ENCODE measurements around the gene CEACAM3.

CEACAM3 gene

GRCh38 chr19:41774515-41774980 is 21.8 kb upstream of the CEACAM3 start:
- TF ChIP-seq POLR2A (IDR thresholded peaks at IDR 0.05; ENCODE audit: extremely low read depth, insufficient read length) (no peak), MYC (IDR thresholded peaks at IDR 0.05; ENCODE audit: low read depth, low read length) (no peak), MAX (IDR thresholded peaks at IDR 0.05; ENCODE audit: low read depth, low read length) (no peak), CTCF (IDR thresholded peaks at IDR 0.05; ENCODE audit: low read depth, low read length) (no peak)
- H3K4me3 ChIP-seq (ENCODE audit: low read depth, low read length): no peak overlapping the region
- no peak for DNase-seq (ENCODE audit: low read depth)

GRCh38 chr19:41776700-41777099 is 19.7 kb upstream of the CEACAM3 start:
- TF ChIP-seq MAX (IDR thresholded peaks at IDR 0.05; ENCODE audit: low read depth, low read length) (no peak), POLR2A (IDR thresholded peaks at IDR 0.05; ENCODE audit: extremely low read depth, insufficient read length) (no peak), CTCF (IDR thresholded peaks at IDR 0.05; ENCODE audit: low read depth, low read length) (no peak), MYC (IDR thresholded peaks at IDR 0.05; ENCODE audit: low read depth, low read length) (no peak)
- no peak for DNase-seq (ENCODE audit: low read depth)
- no peak overlapping the region for H3K4me3 ChIP-seq (ENCODE audit: low read depth, low read length)

- TF ChIP-seq MYC (IDR thresholded peaks at IDR 0.05; ENCODE audit: low read depth, low read length) (no peak), MAX (IDR thresholded peaks at IDR 0.05; ENCODE audit: low read depth, low read length) (no peak)
- peak; percentile 50 for DNase-seq (ENCODE audit: low read depth)
Measured at GRCh38 chr19:41783612-41784011, 12.8 kb upstream of the CEACAM3 start.

GRCh38 chr19:41784312-41784711 is 12.1 kb upstream of the CEACAM3 start:
- no peak overlapping the region for H3K4me3 ChIP-seq (ENCODE audit: low read depth, low read length)
- TF ChIP-seq MYC (IDR thresholded peaks at IDR 0.05; ENCODE audit: low read depth, low read length) (no peak), CTCF (IDR thresholded peaks at IDR 0.05; ENCODE audit: low read depth, low read length) (no peak), MAX (IDR thresholded peaks at IDR 0.05; ENCODE audit: low read depth, low read length) (no peak), POLR2A (IDR thresholded peaks at IDR 0.05; ENCODE audit: extremely low read depth, insufficient read length) (no peak)
- no peak for DNase-seq (ENCODE audit: low read depth)

More at GRCh38 chr19:41783612-41784011, 12.8 kb upstream of the CEACAM3 start:
- H3K4me3 ChIP-seq (ENCODE audit: low read depth, low read length): no peak overlapping the region

GRCh38 chr19:41784743-41785142 is 11.6 kb upstream of the CEACAM3 start:
- TF ChIP-seq CTCF (IDR thresholded peaks at IDR 0.05; ENCODE audit: low read depth, low read length) (no peak), POLR2A (IDR thresholded peaks at IDR 0.05; ENCODE audit: extremely low read depth, insufficient read length) (no peak), MYC (IDR thresholded peaks at IDR 0.05; ENCODE audit: low read depth, low read length) (no peak), MAX (IDR thresholded peaks at IDR 0.05; ENCODE audit: low read depth, low read length) (no peak)
- DNase-seq (ENCODE audit: low read depth): peak; percentile 81
- peak overlapping the region; percentile 30 for H3K4me3 ChIP-seq (ENCODE audit: low read depth, low read length)

- peak; percentile 91 for DNase-seq (ENCODE audit: low read depth)
- no peak overlapping the region for H3K4me3 ChIP-seq (ENCODE audit: low read depth, low read length)
Measured at GRCh38 chr19:41785653-41786052, 10.7 kb upstream of the CEACAM3 start.

More at GRCh38 chr19:41785653-41786052, 10.7 kb upstream of the CEACAM3 start:
- TF ChIP-seq POLR2A (IDR thresholded peaks at IDR 0.05; ENCODE audit: extremely low read depth, insufficient read length) (no peak), MYC (IDR thresholded peaks at IDR 0.05; ENCODE audit: low read depth, low read length) (no peak), MAX (IDR thresholded peaks at IDR 0.05; ENCODE audit: low read depth, low read length) (no peak), CTCF (IDR thresholded peaks at IDR 0.05; ENCODE audit: low read depth, low read length) (peak; percentile 41)
